Measurements from ENCODE around the gene RTN4R. TPM values are rescaled to one million over a fixed set of nuclear protein-coding genes. Genes with fewer than 3 reads are reported as not detected.

RTN4R gene
- total RNA-seq, 2 donors from 2014 or later: 1.4 to 1.8 TPM

- ATAC-seq (peak in 1 of 2 donors; percentile 4), DNase-seq (no peak)
- intact Hi-C loops (cut with DNase I): no loop called here
Observed at GRCh38 chr22:20237480-20238440, 30.4 kb downstream of the RTN4R start.

- ATAC-seq (no peak), DNase-seq (no peak)
- intact Hi-C loops (cut with DNase I): no loop called here
Observed at GRCh38 chr22:20236052-20236717, 31.9 kb downstream of the RTN4R start.

GRCh38 chr22:20235389-20235991 lies 32.6 kb downstream of the RTN4R start:
- ATAC-seq: no peak
- intact Hi-C loops (cut with DNase I): no loop called here
- DNase-seq: no peak

- no peak for ATAC-seq
- no peak for DNase-seq
- intact Hi-C loops (cut with DNase I): no loop called here
Observed at GRCh38 chr22:20234760-20235388, 33.2 kb downstream of the RTN4R start.

- intact Hi-C loops (cut with DNase I): no loop called here
- ATAC-seq (no peak), DNase-seq (no peak)
Observed at GRCh38 chr22:20234314-20234682, 33.8 kb downstream of the RTN4R start.

- ATAC-seq (no peak), DNase-seq (no peak)
- intact Hi-C loops (cut with DNase I): no loop called here
Observed at GRCh38 chr22:20233351-20234313, 34.5 kb downstream of the RTN4R start.

- DNase-seq: no peak
- ATAC-seq: no peak
- intact Hi-C loops (cut with DNase I): no loop called here
Observed at GRCh38 chr22:20232781-20233180, 35.3 kb downstream of the RTN4R start.

GRCh38 chr22:20232237-20232598 lies 35.9 kb downstream of the RTN4R start:
- ATAC-seq (no peak), DNase-seq (no peak)
- intact Hi-C loops (cut with DNase I): no loop called here

- DNase-seq: no peak
- intact Hi-C loops (cut with DNase I): no loop called here
- no peak for ATAC-seq
Observed at GRCh38 chr22:20231514-20232236, 36.4 kb downstream of the RTN4R start.

- DNase-seq: no peak
- ATAC-seq: no peak
- intact Hi-C loops (cut with DNase I): no loop called here
Observed at GRCh38 chr22:20230777-20231420, 37.2 kb downstream of the RTN4R start.

- intact Hi-C loops (cut with DNase I): no loop called here
Observed at GRCh38 chr22:20229916-20230775, 38.0 kb downstream of the RTN4R start.

GRCh38 chr22:20228939-20229272 lies 39.2 kb downstream of the RTN4R start:
- ATAC-seq (no peak), DNase-seq (no peak)
- intact Hi-C loops (cut with DNase I): no loop called here

More at GRCh38 chr22:20229916-20230775, 38.0 kb downstream of the RTN4R start:
- peak; percentile 20 to 84 for ATAC-seq
- no peak for DNase-seq

GRCh38 chr22:20228055-20228938 lies 39.8 kb downstream of the RTN4R start:
- intact Hi-C loops (cut with DNase I): no loop called here
- no peak for DNase-seq
- no peak for ATAC-seq

- DNase-seq (no peak), ATAC-seq (no peak)
- intact Hi-C loops (cut with DNase I): no loop called here
Observed at GRCh38 chr22:20227363-20227762, 40.8 kb downstream of the RTN4R start.

- intact Hi-C loops (cut with DNase I): no loop called here
- no peak for ATAC-seq
- no peak for DNase-seq
Observed at GRCh38 chr22:20226760-20227350, 41.3 kb downstream of the RTN4R start.

All from left cardiac atrium (tissue), 4 donors.